KOPT-K1 (cell line): Measurements from ENCODE around the gene ATOSA.

Source experiments
- H3K27ac ChIP-seq: fragments of 200-600 bp; sonication (generic); 2 replicates; pipeline ENCODE4 v1.5.1; 2016; ENCODE audit warnings: antibody characterized with exemption, mild to moderate bottlenecking, low read depth, low read length; ENCODE audit not compliant: poor library complexity, severe bottlenecking
- H3K36me3 ChIP-seq: fragments of 200-600 bp; sonication (generic); 2 replicates; pipeline ENCODE4 v1.5.1; 2017; ENCODE audit warnings: antibody characterized with exemption, mild to moderate bottlenecking, low read length, moderate library complexity; ENCODE audit not compliant: insufficient read depth
- H3K9me3 ChIP-seq: fragments of 200-600 bp; sonication (generic); 2 replicates; pipeline ENCODE4 v1.5.1; 2017; ENCODE audit warnings: antibody characterized with exemption, low read length, mild to moderate bottlenecking; ENCODE audit not compliant: insufficient read depth, poor library complexity, severe bottlenecking

ATOSA gene

DNA sequence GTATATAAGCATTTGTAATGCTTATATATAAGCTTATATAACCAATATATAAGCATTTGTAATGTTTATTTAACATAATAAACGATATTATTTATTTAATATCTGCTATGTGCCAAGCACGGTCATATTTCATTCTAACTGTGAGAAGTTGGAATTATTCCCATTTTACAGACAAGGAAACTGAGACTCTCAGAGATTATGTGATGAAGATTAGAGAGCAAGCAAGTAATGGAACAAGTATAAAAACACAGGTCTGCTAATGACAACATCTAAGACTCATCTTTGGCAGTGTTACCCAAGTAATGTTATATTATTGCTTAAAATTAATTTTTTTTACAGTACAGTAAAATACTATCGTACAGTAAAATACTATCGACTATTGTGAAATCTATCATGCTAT, 4.4 kb downstream of the ATOSA start:
- peaks cover 28% of the 10 kb centered on the region for H3K36me3 ChIP-seq
- no peak overlapping the region for H3K27ac ChIP-seq
- H3K9me3 ChIP-seq: no peaks in the 10 kb centered on the region

DNA sequence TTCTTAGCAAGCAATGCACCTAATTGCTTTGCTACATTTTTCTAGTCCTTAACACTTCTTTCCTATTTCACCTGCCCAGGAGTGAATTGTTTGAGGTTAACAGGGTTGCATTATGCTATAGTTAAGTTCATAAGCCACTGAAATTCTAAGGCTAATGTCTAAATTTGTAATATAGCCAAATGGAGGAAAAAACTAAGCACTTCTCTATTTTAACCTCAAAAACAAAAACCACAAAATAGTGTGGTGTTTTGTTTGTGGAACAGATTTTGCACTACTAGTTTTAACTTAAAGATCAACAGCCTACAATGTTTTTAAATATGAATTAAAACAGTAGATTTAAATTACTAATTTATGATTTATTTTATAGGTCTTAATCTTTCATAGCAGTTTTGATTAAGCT, 5.5 kb downstream of the ATOSA start:
- no peak overlapping the region for H3K27ac ChIP-seq
- peaks cover 33% of the 10 kb centered on the region for H3K36me3 ChIP-seq
- H3K9me3 ChIP-seq: no peaks in the 10 kb centered on the region

DNA sequence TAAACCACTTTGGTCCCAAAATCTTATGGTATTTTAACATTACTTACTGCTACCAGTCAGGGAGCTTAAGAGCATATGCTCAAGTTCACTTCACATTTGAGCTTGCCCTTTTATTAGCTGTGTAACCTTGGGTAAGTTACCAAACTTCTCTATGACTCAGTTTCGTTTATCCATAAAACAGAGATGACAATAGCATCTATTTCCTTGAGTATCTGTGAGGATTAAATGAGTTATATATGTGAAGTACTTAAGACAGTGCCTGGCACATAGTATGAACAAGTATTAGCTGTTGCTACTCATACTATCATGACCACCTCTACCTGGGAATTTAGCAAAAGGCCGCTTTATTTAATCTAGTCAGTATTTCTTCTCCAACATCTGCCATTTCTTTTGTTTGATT, 5.9 kb downstream of the ATOSA start:
- Histone ChIP-seq H3K36me3 (peaks cover 33% of the 10 kb centered on the region), H3K27ac (no peak overlapping the region), H3K9me3 (no peaks in the 10 kb centered on the region)

DNA sequence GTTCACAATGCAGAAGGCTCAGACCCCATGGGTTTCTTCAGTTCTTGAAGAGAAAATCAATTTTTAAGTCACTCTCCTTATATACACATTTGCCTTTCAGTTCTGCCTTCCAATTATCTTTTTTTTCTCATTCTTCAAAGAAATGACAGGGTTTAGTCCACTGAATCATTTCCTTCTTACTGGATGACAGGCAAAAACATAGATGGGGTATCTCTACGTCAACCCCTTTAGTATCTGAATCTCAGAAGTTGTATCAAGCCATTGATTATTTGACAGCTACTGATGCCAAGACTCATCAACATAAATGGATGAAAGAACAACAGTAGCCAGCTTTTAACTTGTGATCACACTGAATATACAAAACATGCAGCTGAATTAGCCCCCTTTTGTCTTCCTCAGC, 6.5 kb downstream of the ATOSA start:
- Histone ChIP-seq H3K27ac (no peak overlapping the region), H3K36me3 (peaks cover 39% of the 10 kb centered on the region)

DNA sequence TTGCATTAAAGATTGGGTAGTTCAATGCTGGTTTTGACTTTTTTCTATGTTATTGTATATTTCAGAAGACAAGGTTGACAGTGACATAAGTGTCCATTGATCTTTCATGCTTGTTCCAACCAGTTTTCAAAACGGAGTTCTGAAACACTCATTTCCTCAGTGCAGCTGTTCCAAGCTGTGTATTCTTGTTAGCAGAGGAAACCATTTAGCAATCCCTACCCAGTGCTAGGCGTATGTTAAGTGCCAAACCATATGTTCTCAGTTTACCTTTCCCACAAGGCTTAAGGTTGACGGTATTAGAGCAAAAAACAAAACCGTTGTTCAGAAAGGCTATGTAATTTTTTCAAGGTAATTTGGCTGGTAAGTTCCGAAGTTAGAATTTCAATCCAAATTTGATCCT, 9.1 kb downstream of the ATOSA start:
- peaks cover 35% of the 10 kb centered on the region for H3K36me3 ChIP-seq
- no peaks in the 10 kb centered on the region for H3K9me3 ChIP-seq
- H3K27ac ChIP-seq: no peak overlapping the region

More for the DNA sequence above, 6.5 kb downstream of the ATOSA start:
- H3K9me3 ChIP-seq: no peaks in the 10 kb centered on the region

DNA sequence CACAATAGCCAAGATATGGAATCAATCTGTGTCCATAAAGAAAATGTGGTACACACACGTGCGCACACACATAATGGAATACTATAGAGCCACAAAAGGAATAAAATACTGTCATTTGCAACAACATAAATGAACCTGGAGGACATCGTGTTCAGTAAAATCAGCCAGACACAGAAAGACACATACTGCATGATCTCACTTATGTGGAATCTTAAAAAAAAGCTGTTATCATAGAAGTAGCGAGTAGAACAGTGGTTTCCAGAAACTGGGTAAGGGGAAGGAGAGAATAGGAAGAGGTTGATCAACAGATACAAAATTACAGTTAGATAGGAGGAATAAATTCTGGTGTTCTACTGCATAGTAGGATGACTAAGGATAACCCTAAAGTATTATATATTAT, 11.1 kb downstream of the ATOSA start:
- Histone ChIP-seq H3K36me3 (peaks cover 25% of the 10 kb centered on the region), H3K27ac (no peak overlapping the region)

DNA sequence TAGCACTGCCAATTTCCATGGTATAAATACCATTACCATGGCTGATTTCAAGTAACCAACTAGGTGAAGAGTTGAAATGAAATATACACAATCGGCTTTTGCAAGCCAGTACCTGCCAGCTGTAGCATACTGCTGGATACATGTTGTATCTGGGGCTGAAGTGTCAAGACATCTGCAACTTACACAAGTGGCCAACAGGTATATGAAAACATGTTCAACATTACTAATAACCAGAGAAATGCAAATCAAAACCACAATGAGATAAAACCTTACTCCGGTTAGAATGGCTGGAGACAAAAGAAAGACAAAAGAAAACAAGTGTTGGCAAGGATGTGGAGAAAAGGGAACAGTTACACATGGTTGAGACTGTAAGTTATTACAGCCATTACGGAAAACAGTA, 11.6 kb downstream of the ATOSA start:
- no peaks in the 10 kb centered on the region for H3K9me3 ChIP-seq
- no peak overlapping the region for H3K27ac ChIP-seq
- H3K36me3 ChIP-seq: peaks cover 20% of the 10 kb centered on the region

More for the DNA sequence above, 11.1 kb downstream of the ATOSA start:
- H3K9me3 ChIP-seq: no peaks in the 10 kb centered on the region

DNA sequence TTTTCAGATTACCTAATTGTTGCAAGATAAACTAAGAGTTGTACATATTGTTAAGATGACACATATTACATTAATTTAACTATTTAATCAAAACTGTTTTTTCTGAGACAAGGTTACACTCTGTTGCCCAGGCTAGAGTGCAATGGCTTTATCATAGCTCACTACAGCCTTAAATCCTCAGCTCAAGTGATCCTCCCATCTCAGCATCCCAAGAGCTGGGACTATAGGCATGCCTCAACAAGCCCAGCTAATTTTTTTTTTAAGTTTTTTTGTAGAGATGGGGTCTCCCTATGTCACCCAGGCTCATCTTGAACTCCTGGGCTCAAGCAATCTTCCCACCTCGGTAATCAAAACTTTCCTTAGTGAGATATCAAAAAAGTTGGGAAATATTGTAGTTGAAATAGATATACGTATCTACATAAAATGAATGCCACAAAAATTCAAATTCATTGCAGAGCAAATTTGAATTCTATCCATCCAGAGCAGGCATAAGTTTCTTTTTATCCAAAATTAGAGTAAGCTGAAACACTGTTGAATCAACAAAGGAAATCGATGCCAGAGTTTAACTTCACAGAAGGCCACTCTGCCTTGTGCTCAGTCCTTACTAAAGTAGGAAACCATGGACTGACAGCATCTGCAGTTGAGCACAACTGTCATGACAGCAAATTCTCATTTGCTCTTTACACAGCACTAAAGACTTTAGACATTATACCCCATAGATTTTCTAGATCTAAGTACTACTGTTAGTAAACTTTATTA, 15.5 kb downstream of the ATOSA start:
- no peak overlapping the region for H3K27ac ChIP-seq
- peaks cover 9% of the 10 kb centered on the region for H3K36me3 ChIP-seq
- no peaks in the 10 kb centered on the region for H3K9me3 ChIP-seq

DNA sequence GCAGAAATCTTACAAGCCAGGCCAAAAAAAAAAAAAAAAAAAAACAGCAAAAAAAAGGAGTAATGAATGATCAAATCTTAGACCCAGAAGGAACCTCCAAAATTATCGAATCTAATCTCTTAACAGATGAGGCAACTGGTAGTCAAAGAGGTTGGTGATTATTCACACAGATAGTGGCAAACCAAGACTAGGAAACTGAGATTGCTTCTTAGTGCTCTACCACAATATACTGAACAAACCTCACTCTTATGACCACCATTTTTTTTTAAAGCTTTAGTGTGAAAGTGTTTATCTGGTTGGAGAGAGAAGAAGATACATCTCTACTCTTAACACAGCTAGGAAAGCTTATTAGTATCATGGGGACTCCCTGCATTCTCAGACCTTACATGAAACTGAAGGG, 17.3 kb downstream of the ATOSA start:
- no peaks in the 10 kb centered on the region for H3K9me3 ChIP-seq
- H3K36me3 ChIP-seq: peaks cover 6% of the 10 kb centered on the region
- H3K27ac ChIP-seq: no peak overlapping the region

DNA sequence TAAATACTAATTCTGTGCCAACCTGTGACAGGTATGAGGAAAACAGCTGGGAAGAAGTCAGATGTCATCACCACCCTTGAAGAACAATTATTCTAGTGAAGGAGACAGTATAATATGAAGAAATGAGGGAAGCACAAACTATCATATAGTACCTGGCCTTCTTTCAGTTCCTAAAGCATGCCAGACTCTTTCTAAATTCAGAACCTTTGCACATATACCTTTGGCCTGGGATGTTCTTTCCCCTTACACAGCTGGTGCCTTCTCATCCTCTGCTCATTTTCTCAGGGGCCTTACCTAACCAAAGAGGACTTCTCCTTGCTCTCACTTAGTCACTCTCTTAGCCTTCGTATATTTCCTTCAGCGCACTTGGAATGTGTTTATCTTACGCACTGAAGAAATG, 19.0 kb downstream of the ATOSA start:
- Histone ChIP-seq H3K9me3 (no peaks in the 10 kb centered on the region), H3K27ac (no peak overlapping the region), H3K36me3 (peaks cover 6% of the 10 kb centered on the region)

DNA sequence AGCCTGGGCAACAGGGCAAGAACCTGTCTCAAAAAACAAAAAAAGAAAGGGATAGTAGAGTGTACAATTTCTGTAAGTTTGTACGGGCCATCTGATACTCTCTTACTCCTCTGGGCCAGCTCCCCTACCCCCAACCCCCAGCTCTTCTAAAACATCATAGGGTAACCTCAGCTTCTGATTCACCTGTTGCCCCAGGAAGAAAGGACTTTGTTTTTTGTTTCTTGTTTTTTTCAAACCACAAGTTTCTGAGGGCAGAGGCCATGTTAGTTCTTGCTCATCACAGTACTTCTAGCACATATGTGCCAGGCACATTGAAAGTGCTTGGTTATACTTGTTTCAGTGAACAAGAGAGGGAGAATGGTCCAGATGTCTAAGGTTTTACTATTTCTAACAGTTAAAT, 20.2 kb downstream of the ATOSA start:
- no peaks in the 10 kb centered on the region for H3K9me3 ChIP-seq
- no peak overlapping the region for H3K27ac ChIP-seq
- peaks cover 6% of the 10 kb centered on the region; the same call in 1 of the 2 replicates for H3K36me3 ChIP-seq

DNA sequence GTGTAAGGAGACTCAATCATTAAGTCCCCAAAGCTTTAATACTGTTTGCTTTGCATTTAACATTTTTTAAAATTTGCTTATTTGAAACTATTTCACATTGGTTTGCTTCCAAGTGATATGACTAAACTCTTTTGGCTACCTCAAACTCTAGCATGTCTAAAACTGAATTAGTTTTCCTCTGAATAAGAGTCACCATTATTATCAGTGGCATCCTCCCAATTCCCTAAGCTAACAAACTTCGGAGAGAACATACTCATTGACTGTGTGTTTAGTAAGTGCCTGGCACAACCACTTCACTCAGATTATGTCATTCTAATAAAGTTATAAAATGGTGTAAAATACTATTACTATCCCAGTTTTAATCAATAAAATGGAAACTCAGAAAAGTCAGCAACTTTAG, 21.9 kb downstream of the ATOSA start:
- no peak overlapping the region for H3K27ac ChIP-seq
- peaks cover 6% of the 10 kb centered on the region; the same call in 1 of the 2 replicates for H3K36me3 ChIP-seq
- no peaks in the 10 kb centered on the region for H3K9me3 ChIP-seq

DNA sequence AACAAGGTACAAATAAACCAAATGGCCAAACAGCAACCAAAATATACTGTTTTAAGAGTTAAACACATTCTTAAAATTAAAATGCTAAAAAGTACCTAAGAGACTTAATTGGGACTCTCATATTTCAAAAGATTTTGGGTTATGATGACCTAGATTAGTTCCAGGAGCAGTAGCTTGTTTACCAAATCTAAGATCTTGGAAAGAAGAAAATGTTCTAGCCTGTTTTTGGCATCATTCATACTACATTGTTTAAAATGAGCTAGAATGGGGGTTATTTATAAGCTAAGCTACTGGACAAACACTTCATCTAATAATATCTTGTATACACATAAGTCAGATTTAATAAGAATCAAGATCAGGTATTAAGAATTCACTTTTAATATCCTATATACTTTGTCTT, 22.8 kb downstream of the ATOSA start:
- Histone ChIP-seq H3K27ac (no peak overlapping the region), H3K36me3 (peaks cover 6% of the 10 kb centered on the region; the same call in 1 of the 2 replicates)

DNA sequence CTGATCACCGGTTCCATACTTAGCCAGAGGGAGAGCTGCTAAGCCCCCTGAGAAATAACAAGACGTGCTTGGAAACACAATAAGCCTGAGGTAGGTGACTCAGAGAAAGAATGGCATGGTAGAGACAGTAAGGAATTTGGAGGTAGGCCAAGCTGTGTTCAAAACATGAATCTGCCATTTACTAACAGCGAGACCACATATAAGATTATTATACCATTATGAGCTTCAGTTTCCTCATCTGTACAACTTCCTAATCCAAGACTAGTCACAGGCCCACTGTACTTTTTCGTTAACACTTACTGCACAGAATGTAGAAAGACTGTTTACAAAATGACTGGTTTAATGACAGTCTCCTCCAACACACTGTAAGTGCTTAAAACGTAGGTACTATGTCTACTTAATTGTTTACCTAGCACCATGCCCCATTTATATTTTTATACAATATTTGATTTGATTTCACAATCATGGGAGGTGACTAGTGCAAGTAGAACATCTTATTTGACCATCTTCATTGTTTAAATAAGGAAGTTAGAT, 25.7 kb downstream of the ATOSA start:
- H3K9me3 ChIP-seq: no peaks in the 10 kb centered on the region
- 0 out of 2 replicates have a peak, but pooled peaks cover 6% of the 10 kb centered on the region for H3K36me3 ChIP-seq
- H3K27ac ChIP-seq: no peak overlapping the region

More for the DNA sequence above, 22.8 kb downstream of the ATOSA start:
- no peaks in the 10 kb centered on the region for H3K9me3 ChIP-seq

DNA sequence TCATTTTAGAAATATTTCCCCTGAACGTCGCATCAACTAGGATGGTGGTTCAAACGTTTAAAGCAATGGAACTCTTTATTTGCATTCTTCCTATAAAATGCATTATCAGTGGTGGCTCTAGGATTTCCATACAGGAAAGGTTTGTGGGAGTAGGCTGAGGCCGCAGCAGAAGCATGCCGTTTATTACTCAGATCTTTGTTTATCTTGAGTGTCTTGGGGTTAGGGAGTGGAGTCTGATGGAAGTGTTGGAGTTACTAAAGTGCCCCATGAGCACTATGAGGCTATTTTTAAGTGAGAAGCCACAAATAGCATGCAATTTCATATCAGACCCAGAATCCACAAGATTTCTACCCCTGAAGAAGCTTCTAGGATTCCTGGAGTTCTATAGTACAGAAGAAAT, 26.2 kb downstream of the ATOSA start:
- Histone ChIP-seq H3K36me3 (0 out of 2 replicates have a peak, but pooled peaks cover 6% of the 10 kb centered on the region), H3K9me3 (no peaks in the 10 kb centered on the region), H3K27ac (no peak overlapping the region)

DNA sequence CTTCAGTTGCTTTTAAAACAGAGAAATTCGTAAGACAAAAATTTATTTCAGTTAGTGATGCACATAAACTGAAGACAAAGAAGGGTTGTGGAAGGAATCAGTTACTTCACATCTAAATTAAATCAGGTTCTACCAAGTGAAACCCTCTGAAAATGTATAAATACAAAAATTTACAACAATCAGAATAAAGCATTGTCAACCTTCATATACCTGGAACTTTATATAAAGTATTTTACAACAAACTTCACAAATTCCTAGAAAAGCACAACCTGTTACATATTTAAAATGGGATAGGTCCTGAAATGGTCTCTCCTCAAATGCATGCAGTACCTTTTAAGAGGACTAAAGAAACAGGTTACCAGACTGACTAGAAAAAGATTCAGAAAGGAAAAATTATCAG, 26.9 kb downstream of the ATOSA start:
- H3K27ac ChIP-seq: no peak overlapping the region

More for the DNA sequence above, 26.9 kb downstream of the ATOSA start:
- H3K36me3 ChIP-seq: 0 out of 2 replicates have a peak, but pooled peaks cover 4% of the 10 kb centered on the region
- H3K9me3 ChIP-seq: no peaks in the 10 kb centered on the region
